ENCODE data around the gene RUFY1.

DNA sequence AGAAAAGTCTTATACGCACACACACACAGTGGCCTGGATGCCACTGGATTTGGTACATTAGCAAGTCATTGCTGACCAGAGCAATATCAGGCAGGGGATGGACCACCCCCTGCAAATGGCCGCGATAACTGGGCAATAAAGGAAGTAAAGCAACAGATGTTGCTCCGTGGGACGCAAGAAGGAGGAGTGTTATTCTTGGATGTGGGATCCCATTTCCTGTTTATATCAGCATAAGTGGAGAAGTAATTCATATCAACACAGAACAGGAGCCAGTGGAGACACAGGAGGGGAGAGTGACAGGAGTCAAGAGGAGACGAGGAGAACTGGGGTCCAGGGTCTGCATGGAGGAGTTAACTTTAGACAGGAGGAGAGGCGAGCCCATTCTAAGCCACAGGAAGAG lies 18.4 kb downstream of the RUFY1 start:
- TF ChIP-seq, protein P1, sequence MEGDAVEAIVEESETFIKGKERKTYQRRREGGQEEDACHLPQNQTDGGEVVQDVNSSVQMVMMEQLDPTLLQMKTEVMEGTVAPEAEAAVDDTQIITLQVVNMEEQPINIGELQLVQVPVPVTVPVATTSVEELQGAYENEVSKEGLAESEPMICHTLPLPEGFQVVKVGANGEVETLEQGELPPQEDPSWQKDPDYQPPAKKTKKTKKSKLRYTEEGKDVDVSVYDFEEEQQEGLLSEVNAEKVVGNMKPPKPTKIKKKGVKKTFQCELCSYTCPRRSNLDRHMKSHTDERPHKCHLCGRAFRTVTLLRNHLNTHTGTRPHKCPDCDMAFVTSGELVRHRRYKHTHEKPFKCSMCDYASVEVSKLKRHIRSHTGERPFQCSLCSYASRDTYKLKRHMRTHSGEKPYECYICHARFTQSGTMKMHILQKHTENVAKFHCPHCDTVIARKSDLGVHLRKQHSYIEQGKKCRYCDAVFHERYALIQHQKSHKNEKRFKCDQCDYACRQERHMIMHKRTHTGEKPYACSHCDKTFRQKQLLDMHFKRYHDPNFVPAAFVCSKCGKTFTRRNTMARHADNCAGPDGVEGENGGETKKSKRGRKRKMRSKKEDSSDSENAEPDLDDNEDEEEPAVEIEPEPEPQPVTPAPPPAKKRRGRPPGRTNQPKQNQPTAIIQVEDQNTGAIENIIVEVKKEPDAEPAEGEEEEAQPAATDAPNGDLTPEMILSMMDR (IDR thresholded peaks at IDR 0.05; ENCODE audit: borderline replicate concordance, extremely low read depth, low read length, poor library complexity, severe bottlenecking): no peak
- no peak for TF ChIP-seq EZH2 (IDR thresholded peaks at IDR 0.05; ENCODE audit: borderline replicate concordance, low read depth, low read length, severe bottlenecking)

Measured in DND-41 (cell line).